GM19395 (cell line): Measurements from ENCODE around the gene OTOP1.
"Not testable (repeated sequence)": the region's sequence is repeated elsewhere in the genome, so short reads cannot be mapped to it uniquely, and the experiment has no call there.

Experiments used
- ATAC-seq: cut with Tn5 transposase; IDR thresholded peaks from one replicate; pipeline ENCODE4 v1.9.1; 2021; ENCODE audit warnings: mild to moderate bottlenecking, moderate library complexity; ENCODE audit not compliant: unreplicated experiment

Gene OTOP1

DNA sequence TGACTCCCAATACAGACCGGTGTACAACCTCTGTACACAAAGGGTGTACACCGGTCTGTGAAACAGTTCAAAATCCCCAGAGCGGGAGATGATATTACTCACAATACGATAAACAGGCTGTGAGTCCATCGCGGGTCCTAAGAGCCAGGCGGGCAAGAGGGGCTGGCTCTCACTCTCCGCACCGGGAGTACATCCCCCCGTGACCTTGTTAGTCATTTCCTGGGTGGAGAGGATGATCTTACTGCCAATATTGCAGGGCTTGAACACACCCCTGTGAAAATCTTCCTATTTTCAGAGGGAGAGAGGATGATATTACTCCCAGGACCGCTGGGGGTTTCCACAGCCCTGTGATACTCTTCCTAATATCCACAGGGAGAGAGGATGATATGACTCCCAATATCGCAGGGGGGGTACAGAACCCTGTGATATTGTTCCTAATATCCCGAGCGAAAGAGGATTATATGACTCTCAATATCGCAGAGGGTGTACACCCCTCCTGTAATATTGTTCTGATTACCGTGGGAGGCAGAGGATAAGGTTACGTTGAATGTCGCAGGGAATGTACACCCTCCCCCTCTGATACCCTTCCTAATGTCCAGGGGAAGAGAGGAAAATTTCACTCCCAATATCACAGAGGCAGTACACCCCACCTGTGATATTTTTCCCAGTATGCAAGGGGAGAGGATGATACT lies 60.9 kb downstream of the OTOP1 start:
- not testable (repeated sequence) for ATAC-seq

DNA sequence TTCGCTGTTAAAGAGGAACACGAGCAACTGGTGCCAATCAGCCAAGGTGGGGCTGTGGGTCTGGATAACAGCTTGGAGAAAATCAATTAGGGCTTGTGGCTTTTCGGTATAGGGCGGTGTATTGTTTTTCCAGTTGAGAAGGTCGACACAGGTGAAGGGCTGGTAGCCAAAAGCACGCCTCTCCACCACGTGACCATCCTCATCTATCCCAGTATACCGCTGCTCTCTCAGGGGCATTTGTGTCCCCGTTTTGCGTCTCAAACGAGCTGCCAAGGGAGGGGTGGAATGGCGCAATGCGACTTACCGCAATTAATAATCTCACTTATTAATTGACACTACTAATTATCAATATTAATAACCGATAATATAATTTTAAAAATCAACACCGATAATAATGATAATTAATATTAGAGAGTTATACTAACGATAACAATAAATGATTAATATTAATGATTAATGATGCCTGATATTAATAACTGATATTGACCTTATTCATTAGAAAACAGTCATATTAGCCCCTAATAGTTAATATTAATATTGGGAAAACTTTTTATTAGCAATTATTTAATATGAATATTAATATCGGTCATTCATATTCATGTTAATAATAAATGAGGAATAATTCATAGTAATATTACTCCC lies 62.1 kb downstream of the OTOP1 start:
- not testable (repeated sequence) for ATAC-seq

DNA sequence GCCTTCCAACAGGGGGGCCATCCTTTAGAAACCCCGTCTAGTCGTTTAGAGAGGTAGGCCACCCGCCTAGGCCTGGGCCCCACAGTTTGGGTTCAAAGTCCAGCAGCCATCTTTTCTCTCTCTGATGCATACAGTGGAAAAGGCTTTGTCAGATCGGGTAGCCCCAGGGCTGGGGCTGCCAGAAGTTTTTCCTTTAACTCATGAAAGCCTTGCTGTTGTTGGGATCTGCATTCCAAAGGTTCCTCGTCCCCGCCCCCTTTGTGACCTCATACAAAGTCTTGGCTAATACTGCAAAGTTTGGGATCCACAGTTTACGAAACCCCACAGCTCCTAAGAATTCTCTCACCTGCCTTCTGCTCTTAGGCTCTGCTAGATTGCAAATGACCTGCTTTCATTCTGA lies 64.5 kb downstream of the OTOP1 start:
- ATAC-seq: not testable (repeated sequence)

DNA sequence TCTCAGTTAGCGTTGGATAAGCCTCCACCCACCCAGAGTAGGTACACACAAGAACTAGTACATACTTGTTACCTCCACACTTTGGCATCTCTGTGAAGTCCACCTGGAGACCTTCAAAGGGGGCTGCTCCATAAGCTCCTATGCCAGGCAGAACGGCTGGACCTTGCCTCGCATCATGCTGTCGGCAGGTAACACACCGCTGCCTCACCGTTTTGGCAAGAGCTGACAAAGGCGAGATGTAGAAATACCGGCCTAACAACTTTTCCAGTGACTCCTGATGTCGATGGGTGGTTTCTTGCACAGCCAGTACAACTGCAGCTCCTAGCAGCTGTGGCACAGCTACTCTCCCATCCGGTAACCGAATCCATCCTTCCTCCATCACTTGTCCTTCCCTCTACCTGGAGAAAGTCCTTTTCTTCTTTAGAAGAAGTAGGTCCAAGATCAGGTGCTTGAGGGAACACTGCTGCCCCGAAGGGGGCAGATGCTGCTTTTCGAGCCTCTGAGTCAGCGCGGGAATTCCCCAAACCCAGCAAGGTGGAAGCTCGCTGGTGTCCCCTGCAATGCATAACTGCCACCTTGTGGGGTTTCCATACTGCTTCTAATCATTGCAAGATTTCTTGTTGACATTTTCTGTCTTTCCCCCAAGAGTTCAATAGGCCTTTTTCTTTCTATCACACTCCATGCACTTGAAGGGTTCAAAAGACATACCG lies 65.6 kb downstream of the OTOP1 start:
- ATAC-seq: not testable (repeated sequence)

DNA sequence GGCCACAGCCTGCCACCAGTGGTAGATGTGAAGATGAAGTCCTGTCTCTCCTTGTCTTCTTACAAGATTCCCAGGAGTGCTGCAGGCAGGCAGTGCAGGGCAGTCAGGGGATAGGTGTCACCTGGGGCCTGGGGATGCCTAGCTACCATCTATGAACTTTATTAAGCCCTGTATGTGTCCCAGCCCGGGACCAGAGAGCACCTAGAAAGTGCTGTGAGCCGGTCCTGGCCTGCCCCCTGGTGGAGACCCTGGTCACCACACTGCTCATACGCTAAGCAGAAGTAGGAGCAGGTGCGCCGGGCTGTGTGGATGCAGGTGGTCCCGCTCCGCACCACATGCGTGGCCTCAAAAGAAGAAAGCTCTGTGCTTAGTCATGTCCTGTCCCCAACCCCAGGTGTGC lies 81.1 kb downstream of the OTOP1 start:
- ATAC-seq: not testable (repeated sequence)

DNA sequence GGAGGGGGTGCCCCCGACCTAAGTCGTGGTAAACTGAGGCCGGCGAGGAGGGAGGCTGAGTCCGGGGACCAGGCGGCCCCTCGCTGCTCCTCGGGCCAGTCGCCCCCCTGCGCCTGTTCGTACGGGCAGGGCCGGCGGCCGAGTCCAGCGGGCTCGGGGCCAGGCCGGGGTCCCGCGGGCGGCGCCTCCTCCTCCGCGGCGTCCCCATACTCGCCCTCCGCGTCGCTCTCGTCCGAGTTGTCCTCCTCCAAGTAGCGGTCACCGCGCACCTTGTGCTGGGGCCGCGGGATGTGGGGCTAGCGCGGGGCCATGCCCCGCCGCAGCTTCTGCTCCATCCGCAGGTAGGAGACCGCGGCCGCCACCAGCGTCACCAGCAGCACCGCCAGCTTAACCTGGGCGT lies 83.4 kb downstream of the OTOP1 start:
- not testable (repeated sequence) for ATAC-seq

DNA sequence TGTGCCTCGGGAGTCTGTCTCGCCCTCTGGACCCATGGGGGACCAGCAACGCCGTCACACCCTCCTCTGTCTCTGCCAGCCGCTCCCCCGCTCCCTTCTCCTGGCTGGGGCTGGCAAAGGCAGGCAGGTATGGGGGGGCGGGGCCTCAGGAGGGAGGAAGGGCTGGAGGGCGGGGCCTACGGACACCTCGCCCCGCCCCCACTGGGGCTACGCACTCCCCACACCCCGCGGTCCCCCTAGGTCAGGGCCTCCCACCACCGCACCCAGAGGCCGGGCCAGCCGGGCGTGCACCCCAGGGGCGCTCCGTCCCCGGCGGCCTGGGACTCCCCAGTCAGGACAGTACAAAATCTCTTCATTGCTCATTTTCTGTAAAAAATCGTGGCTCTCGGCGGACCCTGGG lies 84.0 kb downstream of the OTOP1 start:
- not testable (repeated sequence) for ATAC-seq

DNA sequence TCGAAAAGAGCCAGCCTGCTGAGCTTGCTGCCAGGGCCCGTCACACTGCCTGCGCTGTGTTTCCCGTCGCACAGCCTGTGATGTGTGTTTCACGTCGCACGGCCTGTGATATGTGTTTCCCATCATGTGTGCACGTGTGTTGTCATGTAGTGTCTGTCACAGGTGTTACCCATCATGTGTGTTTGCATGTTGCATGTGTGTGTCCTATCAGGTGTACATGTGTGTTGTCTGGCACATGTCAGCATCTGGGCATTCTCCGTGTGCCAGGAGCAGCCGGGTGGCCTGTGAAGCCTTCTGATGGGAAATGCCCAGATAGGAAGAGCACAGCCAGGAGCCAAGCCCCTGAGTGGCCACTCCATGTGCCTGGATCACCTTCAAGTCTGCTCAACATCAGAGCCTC lies 85.5 kb downstream of the OTOP1 start:
- not testable (repeated sequence) for ATAC-seq
